NCI-H510A (cell line): ENCODE data around the gene KIFC3.
"Not testable (repeated sequence)": the region's sequence is repeated elsewhere in the genome, so short reads cannot be mapped to it uniquely, and the experiment has no call there.

Experiments
- DNase-seq: peaks from one replicate; lab custom pipeline; 2025; lab: John Stamatoyannopoulos, UW

KIFC3 gene

GRCh38 chr16:57752581-57753447 is 49.5 kb downstream of the KIFC3 start:
- DNase-seq, result no peak

DNA sequence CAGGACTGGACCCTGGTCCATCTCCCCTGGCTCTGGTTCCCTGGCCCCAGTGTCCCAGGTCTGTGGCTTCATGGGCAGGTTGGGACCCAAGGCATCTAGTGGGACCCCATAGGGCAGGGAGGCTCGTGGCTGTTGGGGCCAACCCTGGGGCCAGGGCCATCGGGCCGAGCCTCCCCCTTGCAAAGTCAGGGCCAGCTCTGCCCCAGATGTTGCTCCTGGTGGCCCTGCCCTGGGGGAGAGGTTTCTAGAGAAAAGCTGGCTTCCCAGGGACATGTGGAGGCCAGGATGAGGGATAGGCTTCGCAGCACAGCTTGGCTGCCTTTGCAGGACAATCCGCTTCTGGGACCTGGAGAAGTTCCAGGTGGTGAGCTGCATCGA is 50.1 kb downstream of the KIFC3 start:
- DNase-seq, result no peak

DNA sequence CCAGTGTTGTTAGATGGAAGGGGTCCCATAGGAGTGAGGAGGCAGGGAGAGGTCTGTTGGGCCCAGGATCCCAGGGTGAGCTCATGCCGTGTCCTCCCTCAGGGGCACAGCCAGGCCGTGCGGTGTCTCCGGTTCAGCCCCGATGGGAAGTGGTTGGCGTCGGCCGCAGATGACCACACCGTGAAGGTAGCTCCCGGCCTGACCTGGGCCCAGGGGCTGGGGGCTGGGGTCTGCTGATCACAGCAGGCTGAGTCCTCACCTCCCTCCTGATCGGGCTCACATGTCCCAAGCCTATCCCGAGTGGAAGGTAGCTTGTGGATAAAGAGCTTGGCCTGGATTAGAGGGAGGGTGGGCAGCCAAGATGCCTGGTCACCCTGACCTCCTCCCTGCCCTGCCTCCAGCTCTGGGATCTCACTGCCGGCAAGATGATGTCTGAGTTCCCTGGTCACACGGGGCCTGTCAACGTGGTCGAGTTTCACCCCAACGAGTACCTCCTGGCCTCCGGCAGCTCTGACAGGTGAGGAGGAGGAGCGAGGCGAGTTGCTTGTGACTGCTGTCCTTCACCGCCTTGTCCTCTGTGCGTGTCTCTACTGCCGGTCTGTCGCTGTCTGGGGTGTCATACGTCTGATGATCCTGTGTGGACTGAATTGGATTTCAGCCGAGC is 50.6 kb downstream of the KIFC3 start:
- DNase-seq, result no peak

DNA sequence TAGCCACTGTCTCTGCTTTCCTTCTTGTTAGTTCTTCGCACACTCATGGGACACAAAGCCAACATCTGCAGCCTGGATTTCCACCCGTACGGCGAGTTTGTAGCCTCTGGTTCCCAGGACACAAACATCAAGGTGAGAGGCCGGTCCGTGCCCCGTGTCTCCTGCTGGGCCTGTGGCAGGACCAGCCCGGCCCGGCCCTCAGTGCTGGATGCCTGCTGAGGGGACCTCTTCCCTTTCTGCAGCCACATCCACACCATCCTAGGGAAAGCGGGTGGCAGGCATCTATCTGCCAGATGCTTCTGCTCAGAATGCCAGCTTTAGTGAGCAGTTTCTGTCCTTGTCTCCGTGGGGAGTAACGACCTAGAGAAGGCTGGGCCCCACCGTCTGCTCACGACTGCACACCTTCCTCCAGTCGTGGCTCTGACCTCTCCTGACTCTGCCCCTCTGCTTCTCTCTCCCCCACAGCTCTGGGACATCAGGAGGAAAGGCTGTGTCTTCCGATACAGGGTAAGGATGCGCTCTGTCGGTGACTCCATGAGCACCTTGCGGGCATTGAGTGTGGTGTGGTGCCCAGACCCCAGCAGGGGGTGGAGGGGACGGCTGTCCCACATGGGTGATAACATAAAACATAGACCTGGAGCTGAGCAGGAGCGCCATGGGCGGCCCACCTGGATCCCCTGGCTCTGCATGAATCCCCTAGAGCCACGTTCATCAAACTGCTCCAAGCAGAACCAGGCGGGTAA is 51.3 kb downstream of the KIFC3 start:
- DNase-seq, result no peak

DNA sequence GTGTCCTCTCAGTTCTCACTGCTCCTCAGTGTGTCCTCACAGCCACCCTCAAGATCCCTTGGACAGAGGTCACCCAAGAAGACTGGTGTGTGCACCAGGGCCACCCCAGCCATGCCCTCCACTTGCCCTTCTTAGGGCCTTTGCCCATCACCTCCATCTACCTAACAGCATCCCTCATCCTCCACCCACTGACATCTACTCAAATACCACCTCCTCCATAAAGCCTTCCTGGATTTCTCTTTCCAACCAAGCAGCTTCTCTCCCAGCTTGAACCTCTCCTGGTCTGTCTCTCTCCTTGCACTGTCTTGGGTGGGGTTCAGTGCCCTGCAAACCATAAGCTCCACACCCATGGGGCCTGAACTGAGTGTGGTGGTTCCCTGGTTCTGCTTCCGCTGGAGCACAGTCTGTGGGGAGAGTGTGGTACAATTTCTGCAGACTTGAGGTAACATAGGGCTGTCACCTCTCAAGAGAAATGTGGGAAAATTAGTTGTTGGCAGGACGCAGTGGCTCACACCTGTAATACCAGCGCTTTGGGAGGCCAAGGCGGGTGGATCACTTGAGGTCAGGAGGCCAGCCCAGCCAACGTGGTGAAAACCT is 52.3 kb downstream of the KIFC3 start:
- DNase-seq, result no peak

GRCh38 chr16:57749101-57749692 is 53.1 kb downstream of the KIFC3 start:
- DNase-seq, result no peak

DNA sequence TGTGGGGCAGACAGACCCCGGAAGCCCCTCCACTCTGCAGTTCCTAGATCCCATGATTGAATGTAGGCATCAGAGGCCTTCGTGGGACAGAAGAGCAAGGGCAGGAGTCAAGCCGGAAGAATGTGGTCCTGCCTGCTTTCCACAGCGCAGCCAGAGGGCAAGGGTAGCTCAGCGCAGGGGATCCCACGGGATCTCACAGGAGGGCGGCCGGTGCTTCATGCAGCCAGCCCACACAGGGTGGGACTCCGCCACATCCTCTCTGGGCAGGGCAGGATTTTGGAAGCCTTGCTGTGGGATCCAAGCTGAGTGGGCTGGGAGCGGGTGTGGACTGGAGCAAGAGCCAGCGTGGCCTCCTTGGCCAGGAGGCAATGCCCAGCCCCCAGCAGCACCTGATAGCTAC is 53.7 kb downstream of the KIFC3 start:
- no peak for DNase-seq

- no peak for DNase-seq
These were observed 54.3 kb downstream of the KIFC3 start for GRCh38 chr16:57747996-57748395.

DNA sequence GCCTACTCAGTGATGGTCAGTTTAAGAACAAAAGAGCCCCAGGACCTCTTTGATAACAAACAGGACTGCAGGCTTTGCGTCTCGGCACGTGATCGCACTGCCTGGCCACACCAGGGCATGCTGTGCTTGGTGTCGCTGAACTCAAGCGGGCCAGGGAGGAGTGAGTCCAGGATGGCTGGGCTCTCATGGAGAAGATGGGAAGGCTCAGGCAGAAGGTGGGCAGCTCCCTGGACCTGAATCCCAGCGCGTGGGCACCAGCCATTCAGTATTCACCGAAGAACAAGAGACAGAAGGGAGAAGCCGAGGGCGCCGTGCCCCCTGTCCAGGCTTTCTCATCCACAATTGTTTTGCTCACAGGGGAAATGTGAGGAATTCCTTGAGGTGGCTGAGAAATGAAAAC is 54.8 kb downstream of the KIFC3 start:
- DNase-seq, result no peak

GRCh38 chr16:57747091-57747490 is 55.2 kb downstream of the KIFC3 start:
- no peak for DNase-seq

GRCh38 chr16:57746316-57746715 is 56.0 kb downstream of the KIFC3 start:
- not testable (repeated sequence) for DNase-seq

GRCh38 chr16:57745768-57746167 is 56.5 kb downstream of the KIFC3 start:
- no peak for DNase-seq

DNA sequence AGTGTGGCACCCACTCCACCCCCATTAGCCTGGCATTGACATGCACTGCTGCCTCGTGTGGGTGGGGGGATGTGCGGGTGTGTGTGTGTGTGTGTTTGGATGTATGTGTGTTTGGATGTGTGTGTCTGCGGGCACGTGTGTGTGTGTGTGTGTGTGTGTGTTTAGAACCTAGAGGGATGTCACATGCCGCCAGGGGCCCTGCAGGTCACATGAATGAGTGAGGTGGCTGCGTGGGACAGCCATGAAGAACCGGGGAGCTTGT is 57.7 kb downstream of the KIFC3 start:
- no peak for DNase-seq

GRCh38 chr16:57743886-57744641 is 58.2 kb downstream of the KIFC3 start:
- no peak for DNase-seq

DNA sequence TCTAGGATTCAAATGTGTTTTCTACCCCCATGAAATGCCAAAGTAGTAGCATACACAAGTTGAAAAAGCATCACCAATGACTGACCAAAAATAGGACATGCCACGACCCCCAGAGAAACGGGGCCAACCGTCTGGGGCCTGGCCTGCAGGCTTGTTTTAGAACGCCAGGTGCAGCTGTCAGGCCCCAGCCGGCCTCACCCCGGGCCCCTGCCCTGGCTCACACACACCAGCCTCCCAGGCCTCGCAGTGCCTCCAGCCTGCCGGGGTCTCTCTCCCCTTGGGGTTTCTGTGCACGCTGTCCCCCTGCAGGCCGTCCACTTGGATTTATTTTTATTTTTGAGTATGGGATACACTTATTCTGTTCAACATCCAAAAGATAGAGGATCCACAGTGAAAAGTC is 58.8 kb downstream of the KIFC3 start:
- no peak for DNase-seq

GRCh38 chr16:57742543-57742942 is 59.7 kb downstream of the KIFC3 start:
- DNase-seq, result no peak

- DNase-seq, result no peak
These were observed 60.6 kb downstream of the KIFC3 start for GRCh38 chr16:57741660-57742191.

DNA sequence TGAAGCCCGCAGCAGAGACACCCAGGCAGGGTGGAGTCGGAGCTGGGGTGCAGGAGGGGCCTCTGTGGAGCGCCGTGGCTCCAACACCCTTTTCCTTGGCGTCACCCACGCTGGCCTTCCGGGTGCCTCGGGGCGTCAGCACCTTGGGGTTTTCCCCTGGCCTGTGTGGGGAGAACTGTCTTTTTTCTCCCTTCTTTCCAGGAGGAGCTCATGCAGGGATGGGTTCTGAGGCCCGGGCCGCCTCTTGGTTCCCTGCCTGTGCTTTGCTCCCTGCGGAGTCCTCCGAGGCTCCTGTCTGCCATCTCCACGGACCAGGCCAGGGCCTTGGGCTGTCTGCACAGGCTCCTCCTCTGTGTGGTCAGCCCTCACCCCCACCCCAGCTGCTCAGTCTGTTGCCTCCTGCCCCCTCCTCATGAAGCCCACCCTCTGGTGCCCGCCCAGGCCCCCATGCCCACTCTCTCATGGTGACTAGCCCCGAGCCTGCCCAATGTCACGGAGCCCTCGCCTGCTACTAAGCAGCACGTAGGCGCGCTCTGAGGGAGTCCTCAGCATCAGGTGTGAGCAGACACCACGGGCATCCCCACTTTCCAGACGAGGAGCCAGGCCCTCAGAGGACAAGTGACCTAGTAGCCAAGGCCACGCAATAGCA is 61.7 kb downstream of the KIFC3 start:
- DNase-seq, result no peak

DNA sequence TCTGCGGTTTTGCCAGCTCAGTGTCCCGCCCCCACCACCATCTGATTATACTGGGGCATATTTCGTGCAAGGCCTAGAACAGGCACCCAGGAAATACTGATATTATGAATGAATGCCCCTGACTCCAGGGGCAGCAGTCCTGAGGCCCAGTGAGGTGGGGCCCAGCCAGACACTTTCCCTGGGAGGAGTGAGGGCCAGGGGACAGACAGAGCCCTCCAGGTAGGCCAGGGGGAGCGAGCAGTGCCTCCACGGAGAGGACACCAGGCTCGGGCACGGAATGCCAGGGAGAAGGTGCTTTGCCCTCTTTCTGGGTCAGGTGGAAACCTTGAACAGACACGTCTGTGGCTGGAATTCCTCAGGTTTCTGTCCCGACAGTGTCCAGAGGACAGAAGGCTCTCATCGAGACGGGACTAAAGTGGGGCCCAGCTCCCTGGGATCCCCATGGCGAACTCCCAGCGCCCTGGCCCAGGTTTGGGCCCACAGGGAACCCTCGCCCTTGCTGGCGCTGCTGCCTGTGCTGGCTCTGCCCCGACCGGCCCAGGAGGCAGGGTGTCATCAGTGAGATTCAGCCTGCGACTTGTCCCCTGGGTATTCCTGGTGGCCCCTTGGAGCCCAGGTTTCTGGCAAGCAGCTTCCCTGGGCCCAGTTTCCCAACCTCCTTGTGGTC is 62.4 kb downstream of the KIFC3 start:
- no peak for DNase-seq

GRCh38 chr16:57738844-57739243 is 63.4 kb downstream of the KIFC3 start:
- DNase-seq, result no peak
